GM19467 (cell line): ENCODE data around the gene GMEB2.

Source experiments
- ATAC-seq: cut with Tn5 transposase; IDR thresholded peaks from one replicate; pipeline ENCODE4 v1.9.1; 2021; ENCODE audit warnings: mild to moderate bottlenecking, moderate library complexity; ENCODE audit not compliant: unreplicated experiment

GMEB2 gene

DNA sequence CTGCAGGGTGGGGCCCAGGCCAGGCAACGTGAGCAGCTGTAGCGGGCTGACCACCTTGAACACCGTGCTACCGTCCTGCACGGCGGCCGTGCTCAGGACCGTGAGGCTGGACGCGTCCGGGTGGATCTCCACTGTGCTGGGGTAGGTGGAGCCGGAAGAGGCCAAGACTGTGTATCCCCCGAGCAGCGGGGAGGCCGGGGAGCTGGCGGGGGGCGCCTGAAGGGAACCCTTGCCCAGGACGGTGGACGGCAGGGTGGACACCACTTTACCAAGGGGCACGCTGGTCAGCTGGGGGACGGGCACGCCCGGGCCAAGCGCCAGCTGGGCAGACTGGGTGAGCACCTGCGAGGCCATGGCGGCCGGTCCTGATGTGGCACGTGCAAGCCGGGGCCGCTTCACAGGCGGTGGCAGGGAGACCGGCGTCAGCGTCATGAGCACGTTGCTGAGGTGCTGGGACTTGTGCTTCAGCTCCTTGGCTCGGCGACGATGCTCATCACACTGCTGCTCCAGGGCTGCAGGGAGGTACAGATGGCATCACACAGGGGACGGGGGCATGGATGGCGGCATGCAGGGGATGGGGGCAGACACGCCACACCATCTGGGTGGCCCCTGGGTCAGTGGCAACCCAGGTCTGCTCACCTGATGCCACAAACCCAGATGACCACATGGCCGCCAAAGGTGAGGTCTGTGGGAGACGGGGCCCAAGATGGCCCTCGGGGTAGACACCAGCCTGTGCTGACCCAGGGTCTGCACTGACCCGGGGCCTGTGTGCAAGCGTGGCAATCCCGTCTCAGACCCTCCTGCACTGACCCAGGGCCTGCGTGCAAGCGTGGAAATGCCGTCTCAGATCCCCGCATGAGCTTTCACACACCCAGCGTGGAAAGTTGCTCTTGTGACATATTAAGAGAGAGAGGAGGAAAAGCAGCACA lies 36.4 kb downstream of the GMEB2 start:
- ATAC-seq: no peak

- ATAC-seq: no peak
Measured at GRCh38 chr20:63589261-63590217, 37.4 kb downstream of the GMEB2 start.

- ATAC-seq: no peak
Measured at GRCh38 chr20:63588641-63589041, 38.3 kb downstream of the GMEB2 start.

DNA sequence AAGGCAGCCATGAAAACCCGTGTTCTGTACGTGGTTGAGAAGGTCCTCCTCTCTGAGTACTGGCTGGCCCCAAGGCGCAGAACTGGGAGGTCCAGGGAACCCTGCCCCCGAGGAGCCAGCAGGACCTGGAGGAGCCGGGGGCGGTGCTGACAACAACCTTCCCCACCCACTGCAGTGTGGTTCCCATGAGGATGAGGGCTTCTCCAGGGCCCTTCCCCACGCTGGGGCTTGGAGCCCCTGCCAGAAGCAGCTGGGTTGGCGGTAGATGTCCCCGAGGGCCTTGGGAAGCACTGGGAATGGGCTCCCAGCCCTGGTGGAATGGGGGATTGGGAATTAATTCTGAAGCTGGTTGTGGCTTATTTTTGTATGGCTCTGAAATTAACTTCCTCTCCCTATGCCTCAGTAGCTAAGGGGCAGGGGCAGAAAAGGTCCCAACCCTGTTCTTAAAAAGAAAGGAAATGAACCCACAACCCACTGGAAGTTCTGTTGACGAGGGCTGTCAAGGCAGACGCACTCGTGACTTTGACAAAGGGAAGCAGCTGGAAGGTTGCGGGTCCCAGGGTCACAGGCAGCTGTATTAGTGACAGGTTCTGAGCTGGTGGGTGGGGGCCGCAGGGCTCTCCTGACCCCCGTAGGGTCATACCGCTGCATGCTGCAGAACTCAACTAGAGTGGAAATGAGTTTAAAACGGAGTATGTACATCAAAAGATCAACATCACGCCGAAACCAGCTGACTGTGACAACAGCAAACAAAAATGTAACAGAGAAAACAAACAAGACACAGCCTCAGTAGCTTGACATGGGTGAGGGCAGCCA lies 38.9 kb downstream of the GMEB2 start:
- ATAC-seq: no peak

DNA sequence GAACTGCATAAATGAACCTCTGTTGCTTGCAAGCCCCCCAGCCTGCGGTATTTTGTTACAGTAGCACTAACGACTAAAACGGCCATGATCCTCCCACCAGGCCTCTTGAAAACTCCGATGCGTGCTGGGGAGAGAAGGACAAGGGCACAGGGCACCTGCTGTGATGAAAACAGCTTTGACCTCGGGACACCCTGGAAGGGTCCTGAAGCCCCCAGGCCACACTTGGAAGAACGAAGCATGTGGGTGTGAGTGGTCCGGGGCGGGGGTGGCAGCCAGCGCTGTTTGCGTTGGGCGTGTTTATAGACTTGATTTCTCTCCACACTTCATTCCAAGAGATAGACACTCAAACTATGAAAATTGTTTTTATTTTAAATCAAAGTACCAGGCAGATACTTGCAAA lies 39.6 kb downstream of the GMEB2 start:
- no peak for ATAC-seq

- ATAC-seq: no peak
Measured at GRCh38 chr20:63586797-63587196, 40.1 kb downstream of the GMEB2 start.

GRCh38 chr20:63585616-63586565 lies 41.0 kb downstream of the GMEB2 start:
- ATAC-seq: no peak

DNA sequence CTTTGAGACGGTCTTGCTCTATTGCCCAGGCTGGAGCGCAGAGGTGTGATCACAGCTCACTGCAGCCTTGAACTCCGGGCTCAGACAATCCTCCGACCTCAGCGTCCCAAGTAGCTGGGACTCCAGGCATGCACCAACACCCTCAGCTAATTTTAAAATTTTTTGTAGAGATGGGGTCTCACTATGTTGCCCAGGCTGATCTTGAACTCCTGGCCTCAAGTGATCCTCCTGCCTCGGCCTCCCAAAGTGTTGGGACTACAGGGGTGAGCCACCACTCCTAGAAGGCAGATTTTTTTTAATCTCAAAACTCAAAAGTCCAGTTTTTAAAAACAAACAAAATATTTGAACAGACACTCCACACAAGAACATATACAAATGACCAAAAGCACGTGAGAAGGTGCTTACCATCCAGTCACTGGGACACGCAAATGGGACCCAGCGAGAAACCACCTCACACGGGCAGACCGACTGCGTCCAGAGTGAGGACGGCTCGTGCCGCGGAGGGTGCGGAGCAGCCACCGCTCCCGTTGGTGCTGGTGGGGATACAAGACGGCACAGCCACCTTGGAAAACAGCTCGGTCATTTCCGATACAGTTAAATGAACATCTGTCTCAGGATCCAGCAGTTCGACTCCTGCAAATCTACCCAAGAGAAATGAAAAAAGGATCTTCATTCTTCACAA lies 44.4 kb downstream of the GMEB2 start:
- no peak for ATAC-seq

GRCh38 chr20:63580796-63581461 lies 46.0 kb downstream of the GMEB2 start:
- ATAC-seq: no peak

DNA sequence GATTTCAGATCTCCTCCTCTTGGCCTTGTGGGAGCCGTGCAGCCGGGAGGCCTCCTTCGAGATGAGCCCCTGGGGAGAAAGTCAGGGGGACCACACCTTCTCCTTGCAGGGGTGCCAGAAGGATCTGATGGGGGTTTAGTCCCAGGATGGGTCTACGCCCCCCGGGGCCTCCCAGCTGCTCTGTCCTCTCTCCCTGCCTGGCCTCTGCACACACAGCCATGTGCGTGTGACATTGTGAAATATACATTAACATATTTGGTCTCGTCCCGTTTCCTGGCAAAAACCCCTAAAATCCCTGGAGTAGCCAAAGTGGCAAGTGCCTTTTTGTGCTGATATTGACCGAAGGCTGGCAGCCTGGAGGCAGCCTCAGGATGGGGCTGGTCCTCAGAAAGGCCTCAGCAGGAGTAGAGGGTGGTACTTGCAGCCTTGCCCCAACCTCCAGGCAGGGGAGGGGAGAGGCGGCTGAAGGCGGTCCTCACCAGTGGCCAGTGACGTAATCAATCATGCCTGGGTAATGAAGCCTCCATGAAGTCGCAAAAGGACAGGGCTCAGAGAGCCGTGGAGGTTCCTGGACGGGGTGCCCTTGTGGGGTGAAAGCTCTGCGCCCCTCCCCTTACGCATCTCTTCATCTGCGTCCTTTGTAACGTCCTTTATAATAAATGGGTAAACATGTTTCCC lies 47.7 kb downstream of the GMEB2 start:
- ATAC-seq: no peak

GRCh38 chr20:63578224-63579016 lies 48.5 kb downstream of the GMEB2 start:
- ATAC-seq: no peak

- no peak for ATAC-seq
Measured at GRCh38 chr20:63577317-63577894, 49.5 kb downstream of the GMEB2 start.

DNA sequence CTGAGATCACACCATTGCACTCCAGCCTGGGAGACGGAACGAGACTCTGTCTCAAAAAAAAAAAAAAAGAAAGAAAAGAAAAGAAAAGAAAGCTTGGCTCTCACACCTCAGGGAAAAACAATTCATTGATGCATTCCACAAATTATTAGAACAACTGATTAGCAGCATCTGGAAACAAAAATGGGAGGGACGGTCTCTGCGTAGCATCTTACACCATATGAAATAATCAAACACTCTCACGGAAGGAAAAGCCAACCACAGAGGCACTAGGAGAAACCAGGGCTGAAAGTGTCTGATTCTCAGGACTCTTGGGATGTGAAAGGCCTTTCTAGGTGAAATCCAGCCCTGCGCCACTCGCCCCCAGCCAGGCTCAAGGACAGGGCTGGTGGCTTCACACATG lies 50.6 kb downstream of the GMEB2 start:
- ATAC-seq: no peak

DNA sequence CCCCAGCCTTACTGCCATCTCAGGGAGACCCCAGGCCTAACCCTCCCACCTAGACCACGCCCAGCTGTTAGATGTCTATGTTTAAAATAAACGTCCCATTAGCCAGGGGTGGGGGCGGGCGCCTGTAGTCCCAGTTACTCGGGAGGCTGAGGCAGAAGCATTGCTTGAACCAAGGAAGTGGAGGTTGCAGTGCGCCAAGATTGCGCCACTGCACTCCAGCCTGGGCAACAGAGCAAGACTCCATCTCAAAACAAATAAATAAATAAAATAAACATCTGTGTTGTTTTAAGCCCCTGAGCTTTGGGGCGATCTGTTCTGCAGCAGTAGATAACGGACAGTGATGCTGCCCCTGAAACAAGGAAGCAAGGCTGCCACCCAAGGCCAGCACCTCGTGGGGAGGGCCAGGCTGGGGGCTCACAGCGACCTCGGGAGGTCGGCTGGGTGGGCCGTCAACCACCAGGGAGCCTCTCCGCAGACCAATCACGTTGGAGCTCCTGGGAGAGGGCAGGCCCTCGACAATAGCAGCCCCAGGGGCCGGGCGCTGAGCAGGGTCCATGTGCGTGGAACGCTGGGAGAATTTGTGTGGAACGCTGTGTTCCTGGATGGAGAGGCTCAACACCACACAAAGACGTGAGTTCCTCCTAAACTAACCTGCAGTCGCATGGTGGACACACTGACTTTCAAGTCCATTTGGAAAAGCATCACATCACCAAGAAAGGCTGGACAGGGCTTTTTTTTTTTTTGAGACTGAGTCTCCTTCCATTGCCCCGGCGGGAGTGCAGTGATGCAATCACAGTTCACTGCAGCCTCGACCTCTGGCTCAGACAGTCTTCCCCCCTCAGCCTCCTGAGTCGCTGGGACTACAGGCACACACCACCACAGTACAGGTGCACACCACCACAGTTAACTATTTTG lies 51.8 kb downstream of the GMEB2 start:
- no peak for ATAC-seq

DNA sequence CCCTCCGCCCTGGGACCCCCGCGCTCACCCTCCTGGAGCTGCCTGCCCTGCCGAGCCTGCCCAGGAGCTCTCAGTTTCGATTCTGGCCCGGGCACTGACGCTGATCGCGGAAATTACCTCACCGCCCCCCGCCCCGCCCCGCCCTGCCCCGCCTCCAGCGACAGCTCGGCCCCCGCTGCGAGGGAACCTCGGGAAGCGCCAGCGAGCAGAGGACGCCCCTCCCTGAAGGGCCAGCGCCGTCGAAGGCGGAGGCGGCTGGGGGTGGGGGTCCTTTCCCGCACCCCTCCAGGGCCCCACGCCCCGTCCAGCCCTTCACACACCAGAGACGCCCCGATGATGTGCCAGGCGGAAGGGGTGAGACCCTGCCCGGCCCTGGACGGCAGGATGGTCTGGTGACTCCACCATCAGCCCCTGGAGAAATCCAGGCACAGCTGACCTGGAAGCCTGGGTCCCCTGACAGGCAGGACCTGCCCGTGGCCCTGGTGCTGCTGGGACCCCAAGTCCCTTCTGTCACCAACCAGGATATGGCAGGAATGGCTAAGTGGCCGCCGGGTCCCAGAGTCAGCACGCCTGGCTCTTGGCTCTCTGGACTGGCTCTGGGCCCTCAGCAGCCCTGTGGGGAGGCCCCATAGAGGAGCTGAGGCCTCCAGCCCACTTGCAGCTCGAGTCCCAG lies 52.6 kb downstream of the GMEB2 start, which contains the start of gene HELZ2:
TSS of gene HELZ2 (minus strand) at position 84 of the 673 bp plus-strand sequence. CDS start 1,854 bp downstream, outside the sequence.
- ATAC-seq: no peak
